Measurements from ENCODE around the gene TAF8.
"Not testable (repeated sequence)": the region's sequence is repeated elsewhere in the genome, so short reads cannot be mapped to it uniquely, and the experiment has no call there.

TAF8 gene, protein sequence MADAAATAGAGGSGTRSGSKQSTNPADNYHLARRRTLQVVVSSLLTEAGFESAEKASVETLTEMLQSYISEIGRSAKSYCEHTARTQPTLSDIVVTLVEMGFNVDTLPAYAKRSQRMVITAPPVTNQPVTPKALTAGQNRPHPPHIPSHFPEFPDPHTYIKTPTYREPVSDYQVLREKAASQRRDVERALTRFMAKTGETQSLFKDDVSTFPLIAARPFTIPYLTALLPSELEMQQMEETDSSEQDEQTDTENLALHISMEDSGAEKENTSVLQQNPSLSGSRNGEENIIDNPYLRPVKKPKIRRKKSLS

DNA sequence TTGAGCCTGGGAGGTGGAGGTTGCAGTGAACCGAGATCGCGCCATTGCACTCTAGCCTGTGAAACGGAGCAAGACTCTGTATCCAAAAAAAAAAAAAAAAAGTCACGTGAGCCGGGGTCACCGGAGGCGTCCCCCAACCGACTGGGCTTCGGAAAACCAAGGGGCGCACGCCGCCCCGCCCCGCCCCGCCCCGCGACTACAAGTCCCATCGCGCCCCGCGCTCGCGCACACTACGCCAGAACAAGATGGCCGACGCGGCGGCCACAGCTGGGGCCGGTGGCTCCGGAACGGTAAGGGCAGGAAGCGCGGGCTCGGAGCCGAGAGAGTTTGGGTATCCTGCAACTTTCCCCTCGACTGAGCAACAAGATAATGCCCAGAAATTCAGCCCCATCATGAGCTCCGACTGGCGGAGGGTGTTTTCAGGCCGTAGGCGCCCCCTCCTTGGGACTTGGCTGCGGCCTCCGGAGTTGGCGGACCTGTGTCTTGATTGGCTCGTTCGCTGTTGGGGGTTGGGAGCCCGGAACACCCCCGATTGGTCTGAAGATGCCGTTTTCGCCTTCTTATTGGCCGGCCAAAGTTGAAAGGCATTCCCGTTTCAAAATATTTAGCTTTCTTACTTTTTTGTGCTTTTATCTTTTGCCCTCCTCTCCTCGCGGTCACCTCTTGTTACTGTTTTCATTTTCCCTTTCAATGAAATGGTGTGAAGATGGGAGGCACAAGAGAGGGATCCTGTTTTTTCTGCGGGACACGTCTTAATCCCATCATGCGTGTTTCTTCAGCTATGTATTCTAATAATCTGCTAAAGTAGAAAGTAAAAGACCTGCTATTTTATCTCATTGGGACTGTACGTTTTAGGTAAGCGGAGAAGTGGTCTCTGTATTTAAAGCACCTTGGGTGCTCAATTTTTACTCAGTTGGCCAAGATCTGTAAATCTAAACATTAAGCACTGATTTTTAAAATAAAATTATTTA, at the start of gene TAF8:
TAF8 (plus strand) TSS at position 228 of the 971 bp plus-strand sequence; CDS start at position 246, 18 bp downstream.
- peak; percentile 89 for DNase-seq

DNA sequence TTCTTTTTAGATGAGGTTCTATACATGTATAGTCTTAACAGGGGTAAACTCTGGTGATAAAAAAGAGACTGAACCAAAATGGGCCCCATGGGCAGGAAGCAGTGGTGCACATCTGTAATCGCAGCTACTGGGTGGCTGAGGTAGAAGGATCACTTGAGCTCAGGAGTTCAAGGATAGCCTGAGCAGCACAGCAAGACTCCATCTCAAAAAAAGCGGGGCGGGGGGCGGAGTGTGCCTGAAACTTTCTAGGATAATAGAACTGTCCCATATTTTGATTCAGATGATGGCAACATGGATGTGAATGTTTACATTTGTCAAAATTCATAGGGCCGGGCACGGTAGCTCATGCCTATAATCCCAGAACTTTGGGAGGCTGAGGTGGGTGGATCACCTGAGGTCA, 48.8 kb upstream of the TAF8 start:
- DNase-seq: no peak

DNA sequence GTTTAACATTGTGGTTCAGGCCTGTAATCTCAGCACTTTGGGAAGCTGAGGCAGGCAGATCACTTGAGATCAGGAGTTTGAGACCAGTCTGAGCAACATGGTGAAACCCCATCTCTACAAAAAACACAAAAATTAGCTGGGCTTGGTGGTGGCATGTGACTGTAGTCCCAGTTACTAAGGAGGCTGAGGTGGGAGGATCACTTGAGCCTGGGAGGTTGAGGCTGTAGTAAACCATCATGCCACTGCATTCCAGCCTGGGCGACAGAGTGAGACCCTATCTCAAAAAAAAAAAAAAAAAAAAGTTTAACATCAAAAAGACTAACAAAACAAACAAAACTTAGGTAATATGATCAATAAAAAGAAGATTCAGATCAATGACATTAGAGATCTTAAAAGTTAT, 46.7 kb upstream of the TAF8 start:
- DNase-seq: not testable (repeated sequence)

DNA sequence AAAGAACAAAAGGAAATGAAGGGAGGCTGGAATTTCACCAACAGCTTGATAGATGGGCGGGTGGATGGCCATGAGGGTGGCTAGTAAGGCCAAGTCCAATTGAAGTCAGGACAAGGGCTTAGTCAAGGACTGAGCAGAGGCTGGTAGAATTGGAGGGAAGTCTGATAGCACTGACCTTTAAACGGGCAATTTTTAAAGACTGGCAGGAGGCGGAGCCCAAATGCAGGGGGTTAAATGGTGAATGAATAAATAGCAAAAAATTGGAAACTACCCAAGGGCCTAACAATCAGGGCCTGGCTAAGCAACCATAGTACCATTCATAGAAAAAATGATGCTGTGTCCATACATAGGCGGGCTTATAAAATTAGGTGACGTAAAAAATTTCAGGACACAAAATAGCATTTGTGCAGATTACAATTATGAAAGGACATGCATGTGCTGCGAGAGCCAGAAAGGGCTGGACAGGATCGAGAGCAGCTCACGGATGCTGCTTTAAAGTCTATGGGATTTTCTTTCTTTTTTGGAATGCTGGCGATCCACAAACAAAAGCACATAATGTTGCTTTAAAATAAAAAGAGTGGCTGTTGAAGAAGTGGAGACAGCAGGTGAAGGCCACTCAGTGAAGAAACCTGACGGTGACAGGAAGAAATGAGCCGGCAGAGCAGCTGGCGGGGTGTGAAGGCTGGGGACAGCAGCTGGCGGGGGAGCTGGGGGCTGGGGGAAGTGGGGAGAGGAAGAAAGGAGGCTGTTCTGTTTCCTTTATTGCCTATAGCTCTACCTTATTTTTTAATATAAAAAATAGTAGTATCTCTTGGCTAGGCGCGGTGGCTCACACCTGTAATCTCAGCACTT, 42.8 kb upstream of the TAF8 start:
- DNase-seq: no peak

DNA sequence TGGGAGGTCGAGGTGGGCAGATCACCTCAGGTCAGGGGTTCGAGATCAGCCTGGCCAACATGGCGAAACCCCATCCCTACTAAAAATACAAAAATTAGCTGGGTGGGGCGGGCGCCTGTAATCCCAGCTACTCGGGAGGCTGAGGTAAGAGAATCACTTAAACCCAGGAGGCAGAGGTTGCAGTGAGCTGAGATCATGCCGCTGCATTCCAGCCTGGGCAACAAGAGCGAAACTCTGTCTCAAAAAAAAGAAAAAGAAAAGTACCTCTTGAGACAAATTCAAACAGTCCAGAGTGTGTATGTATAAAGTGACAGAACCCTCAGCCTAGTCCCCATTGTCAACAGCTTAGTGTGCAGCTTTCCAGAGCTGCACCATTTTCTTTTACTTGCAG, 42.2 kb upstream of the TAF8 start:
- not testable (repeated sequence) for DNase-seq

DNA sequence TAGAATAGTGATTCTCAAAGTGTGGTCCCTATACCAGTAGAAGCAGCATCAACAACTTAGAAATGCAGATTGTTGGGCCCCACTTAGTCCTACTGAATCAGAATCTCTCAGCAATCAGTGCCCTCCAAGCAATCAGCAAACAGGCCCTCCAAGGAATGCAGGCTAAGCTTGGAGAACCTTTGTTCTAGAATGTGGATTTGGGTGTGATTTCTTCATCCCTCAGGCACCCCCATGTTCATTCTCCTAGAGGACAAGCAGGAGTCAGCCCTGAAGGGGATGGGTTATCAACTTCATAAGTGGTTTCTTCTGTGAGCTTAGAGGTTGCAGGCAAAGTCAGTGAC, 40.5 kb upstream of the TAF8 start:
- no peak for DNase-seq

DNA sequence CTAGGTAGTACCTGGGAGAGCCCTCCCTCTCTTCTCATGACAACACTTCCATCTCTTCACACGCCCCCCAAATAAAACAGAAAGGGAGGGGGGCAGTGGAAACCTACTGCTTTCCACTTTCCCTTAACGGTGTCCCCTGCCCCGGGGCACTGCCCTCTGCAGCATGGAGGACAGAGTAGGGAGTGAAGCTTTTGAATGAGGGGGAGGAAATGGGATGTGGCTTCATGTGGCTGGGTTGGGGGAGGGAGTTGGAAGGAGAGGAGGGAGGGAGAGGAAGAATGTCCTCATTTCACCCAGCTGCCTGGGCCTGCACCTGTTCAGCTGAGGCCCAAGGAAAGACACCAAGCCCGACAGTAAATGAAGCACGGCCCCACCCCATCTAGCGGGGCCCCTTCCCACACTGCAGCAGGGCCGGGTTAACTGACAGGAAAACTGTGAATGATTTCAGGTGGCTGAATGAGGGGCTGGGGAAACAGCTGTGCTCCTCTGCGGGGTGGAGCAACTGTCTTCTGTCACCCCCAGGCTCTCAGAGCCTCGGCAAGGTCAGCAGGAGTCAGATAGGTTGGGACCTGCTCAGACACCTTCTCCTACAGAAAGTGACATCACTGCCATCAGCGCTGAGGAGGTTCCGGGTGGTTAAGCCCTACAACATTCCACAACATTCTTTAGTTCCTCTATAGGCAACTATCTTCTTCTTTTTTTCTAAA, 40.0 kb upstream of the TAF8 start:
- DNase-seq: no peak

DNA sequence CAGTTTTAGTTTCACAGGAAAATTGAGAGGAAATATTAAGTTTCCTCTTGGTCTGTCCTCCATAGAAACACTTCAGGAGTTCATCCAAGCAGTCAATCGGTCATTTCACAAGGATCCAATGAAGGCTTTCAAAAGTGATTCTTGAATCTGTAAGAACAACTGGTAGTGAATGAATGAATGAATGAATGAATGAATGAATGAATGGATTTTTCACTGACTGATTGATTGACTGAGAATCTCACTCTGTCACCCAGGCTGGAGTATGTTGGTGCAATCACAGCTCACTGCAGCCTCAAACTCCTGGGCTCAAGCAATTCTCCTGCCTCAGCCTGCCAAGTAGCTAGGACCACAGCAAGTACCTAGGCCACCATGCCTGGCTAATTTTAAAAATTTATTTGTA, 39.4 kb upstream of the TAF8 start:
- no peak for DNase-seq

DNA sequence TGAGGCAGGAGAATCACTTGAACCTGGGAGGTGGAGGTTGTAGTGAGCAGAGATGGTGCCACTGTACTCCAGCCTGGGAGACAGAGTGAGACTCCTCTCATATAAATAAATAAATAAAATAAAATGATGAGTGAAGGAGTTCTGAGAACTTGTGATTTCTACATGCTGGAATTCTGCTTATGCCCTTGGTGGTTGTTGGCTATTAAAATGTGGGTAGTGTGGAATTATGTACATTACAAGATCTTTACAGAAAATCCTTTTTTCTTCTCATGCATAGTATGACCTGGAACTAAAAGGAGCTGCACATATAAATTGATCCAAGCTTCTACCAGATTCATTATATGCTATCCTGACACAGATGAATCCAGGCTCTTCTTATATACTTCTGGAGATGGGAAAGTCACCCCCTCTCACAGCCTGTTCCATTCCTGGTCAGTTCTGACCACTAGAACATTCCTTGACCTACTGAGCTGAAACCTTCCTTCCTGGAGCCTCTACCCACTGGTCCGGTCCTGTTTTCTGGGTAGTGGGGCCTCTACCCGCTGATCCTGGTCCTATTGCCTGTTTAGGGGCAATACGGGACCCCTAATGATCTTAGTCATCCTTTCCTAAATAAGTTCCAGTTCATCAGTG, 37.7 kb upstream of the TAF8 start:
- no peak for DNase-seq

DNA sequence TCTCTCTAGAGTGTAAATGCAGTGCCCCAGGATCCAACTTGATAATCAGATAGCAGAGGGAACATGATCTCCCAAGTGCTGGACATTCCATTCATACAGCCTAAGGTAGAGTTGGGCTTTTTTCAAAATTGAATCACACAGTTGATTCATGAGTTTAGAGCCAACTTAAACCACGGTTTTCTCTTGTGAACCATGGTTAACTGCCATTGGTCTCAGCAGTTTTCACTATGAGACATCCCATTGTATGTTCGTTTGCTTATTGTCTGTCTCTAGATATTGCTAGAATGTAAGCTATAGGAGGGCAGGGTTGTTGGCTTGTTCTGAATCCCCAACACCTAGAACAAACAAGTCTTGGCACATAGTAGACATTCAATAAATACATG, 37.2 kb upstream of the TAF8 start:
- no peak for DNase-seq

DNA sequence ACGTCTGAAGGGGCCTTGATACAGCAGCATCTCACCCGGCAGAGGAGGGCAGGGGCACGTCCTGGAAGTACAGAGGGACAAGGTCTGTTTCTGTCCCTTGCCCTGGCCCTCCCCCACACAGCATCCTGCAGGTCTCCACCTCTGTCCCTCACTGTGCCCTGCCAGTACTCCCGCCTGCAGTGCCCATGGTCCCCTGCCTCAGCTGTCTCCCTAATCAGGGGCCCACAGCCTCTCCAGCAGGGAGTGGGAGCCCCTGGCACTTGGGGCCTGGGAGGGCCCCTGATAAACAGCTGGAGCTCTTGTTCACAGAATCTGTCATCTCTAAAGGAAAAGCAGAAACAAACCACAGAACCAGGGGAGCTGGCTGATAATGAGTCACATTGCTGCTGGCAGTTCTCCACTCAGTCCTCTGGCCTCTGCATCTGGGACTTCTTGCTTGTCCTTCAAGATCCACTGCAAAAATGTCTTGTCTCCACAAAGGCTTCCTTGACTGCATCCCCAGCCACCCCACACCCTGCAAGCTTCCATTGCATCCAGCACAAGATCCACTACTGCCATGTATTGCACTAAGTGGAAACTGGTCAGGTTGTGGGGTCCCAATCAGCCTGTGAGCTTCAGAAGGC, 33.2 kb upstream of the TAF8 start:
- no peak for DNase-seq

DNA sequence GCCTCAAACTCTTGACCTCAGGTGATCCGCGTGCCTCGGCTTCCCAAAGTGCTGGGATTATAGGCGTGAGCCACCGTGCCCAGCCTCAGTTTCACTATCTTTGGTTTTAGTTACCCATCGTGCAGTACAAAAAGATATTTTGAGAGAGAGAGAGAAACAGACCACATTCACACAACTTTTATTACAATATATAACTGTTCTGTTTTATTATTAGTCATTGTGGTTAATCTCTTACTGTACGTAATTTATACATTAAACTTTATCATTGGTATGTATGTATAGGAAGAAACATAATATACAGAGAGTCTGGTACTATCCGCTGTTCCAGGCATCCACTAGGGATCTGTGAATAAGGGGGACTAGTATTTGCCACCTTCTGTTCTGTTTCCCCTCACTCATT, 29.4 kb upstream of the TAF8 start:
- no peak for DNase-seq

DNA sequence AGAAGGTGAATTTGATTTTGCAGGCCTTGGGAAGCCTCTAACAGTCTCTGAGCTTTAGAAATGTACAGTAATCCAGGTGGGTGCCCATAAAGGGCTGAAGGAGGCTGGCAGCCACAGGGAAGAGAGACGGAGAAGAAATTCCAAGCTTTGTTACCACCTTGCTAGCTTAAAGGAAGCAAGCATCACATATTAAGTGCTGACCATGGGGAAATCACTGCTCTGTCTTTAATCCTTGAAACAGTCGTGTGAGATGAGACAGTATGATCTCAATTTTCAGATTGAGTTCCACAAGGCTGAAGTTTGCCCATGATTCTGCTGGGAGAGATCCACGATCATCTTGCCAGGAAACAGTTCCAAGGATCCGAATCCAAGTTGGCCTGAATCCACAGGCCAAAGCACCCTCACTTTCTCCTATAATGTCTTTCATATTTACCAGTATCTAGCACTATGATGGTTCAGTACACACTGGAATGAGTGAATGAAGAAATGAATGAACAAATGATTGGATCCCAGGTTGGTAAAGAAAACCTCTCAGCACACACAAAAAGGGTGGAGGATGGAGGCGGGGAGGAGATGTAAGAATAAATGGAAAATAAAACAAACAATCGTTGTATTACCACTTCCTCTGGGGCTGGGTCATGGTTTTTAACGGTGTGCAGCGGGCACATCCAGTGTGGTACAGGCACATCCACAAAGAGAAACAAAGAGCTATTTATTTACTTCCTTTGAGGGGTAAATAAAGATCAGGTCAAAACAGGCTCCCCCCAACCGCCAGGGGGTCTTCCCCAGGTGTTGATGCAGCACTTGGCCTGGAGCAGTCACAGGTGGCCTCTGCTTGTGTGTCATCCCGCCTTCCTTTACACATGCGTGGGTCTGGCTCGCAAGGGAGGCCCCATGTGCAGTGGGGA, 28.2 kb upstream of the TAF8 start:
- no peak for DNase-seq

DNA sequence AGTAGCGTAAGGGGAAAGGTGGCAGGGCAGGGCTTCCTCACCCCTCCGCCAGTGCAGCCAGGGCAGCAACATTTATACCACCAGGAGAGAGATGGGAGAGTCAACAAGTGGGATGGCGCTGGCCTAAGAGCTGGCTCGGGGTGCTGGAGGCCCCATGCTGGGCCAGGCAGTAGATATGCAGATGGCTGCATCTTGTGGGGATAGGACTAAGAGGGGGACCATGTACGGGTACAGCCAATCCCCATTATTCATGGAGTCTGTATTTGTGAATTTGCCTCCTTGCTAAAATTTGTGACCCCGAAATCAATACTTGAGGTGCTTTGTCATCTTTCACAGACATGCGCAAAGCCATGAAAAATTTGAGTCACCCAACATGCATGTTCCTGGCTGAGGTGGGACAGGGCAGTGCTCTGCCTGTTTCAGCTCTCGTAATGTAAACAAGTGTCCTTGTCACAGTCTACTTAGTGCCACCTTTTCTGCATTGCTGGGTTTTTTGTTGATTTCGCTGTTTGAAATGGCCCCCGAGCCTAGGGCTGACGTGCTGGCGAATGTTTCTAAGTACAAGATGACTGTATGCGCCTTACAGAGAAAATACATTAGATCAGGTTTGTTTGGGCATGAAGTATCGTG, 27.5 kb upstream of the TAF8 start:
- no peak for DNase-seq

DNA sequence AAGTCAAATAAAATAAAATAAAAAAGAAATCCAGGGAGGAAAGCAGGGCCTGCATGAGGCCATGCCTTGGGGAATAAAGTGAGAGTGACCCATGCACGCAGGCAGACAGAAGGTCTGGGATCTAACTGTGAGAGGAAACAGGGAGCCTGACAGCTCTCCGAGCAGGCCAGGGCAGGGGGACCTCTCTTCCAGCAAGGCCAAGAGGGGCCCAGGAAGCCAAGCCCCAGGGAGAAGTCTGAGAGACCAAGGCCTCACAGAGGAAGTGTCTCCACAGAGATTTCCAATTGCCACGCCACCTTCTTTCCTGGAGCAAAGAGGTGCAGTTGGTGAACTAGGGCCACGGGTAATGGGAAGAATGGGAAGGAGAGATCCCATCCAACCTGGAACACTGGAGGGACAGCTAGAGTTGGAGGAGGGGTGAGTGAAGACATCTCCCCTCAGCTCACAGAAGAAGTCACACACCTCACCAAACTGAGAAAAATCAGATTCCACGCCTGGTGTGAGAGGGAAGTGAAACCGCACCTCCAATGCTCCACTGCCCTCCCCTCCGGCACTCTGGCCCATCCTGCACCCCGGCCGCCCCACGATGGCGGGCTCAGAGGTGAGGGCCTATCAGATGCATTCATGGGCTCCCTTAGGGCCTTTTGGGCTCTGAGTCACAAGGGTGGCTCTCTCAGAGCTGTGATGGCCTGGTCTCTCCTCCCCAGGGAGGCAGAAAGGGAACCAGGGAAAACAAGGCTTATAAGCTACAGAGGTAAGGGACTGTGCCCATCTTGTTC, 25.1 kb upstream of the TAF8 start:
- DNase-seq: no peak

DNA sequence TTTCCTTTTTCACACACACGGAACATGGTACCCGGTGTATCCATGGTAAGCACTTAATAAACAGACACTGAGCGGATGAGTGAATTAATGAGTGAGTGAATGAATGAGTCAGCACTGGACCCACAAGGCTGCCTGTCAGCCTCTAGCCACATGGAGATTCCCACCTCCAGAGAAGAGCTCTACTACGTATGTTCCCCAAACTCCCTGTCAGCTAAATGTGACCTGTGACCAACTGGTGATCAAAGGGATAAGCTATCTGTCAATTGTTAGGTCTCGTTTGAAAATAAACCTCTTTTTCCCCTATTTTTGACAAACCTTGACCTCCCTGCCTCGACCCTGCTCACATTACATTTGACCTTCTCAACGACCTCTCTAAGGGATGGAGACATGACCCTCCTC, 24.5 kb upstream of the TAF8 start:
- no peak for DNase-seq

DNA sequence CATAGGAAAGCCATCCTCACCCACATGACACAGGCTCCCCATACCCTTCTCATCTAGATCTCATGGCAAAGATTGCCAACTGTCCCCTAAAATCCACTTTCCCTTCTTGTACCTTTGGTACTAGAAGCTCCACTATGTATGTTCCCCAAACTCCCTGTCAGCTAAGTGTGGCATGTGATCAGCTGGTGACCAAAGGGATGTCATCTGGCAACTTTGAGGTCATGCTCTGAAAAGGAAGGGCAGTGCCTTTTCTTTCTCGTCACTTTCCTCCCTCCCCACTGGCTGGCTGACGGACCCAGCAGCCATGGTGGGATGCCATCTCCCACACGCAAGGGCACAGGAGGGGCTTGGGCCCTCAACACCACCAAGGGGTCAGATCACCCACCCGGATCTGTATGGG, 23.8 kb upstream of the TAF8 start:
- no peak for DNase-seq

DNA sequence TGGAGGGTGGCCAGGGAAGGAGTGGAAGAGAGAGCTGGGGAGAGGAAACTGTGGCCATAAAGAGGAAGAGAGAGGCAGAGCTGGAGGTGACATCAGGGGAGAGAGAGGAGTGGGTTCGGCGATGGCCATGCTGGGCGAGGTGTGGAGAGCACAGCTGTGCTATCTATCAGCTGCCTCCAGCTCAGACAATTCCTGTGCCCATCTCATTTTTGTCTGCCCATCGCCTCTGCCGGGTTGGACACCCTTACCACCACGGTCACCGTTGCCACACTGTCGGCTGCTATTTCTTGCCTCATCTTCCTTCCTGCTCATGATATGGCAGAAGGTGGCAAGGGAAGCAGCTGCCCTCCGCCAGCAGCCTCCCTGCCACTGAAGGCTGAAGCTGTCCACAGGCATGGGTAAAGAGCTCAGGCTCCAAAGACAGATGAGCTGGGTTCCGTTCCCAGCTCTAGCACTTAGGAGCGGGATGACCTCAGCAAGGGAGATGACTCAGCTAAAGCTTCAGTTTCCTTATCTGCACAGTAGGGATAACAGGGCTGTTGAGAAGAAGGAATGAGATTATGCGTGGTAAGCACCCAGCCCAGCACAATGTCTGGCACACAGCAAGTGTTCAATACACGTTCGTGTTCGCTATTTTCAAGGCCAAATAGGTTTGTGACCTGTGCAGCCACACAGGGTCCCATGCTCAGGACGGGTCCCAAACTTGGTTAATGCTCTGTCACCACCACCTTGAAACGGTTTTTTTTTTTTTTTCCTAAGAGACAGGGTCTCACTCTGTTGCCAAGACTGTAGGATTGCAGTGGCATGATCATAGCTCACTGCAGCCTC, 21.9 kb upstream of the TAF8 start:
- no peak for DNase-seq
